H9 (cell line): Measurements from ENCODE around the gene FPR1. TPM values are rescaled to one million over a fixed set of nuclear protein-coding genes. Genes with fewer than 3 reads are reported as not detected.

Source experiments
- DNase-seq: peaks from one replicate; pipeline ENCODE4 v3.0.0-alpha.2; 2017
- H2AFZ ChIP-seq: one replicate; pipeline ENCODE4 v1.6.1; 2013; ENCODE audit warnings: mild to moderate bottlenecking, low read length, control low read depth, moderate library complexity
- H2AK5ac ChIP-seq: 2 replicates; pipeline ENCODE4 v1.6.1; 2013; ENCODE audit warnings: low read length, control low read depth, mixed read lengths; ENCODE audit not compliant: insufficient read length
- H2BK120ac ChIP-seq: one replicate; pipeline ENCODE4 v1.6.1; 2013; ENCODE audit warnings: low read depth, mild to moderate bottlenecking, low read length, control low read depth, inconsistent platforms; ENCODE audit not compliant: poor library complexity, severe bottlenecking
- H2BK12ac ChIP-seq: 2 replicates; pipeline ENCODE4 v1.6.1; 2013; ENCODE audit warnings: low read length, control low read depth, mixed read lengths, low read depth; ENCODE audit not compliant: insufficient read length
- H2BK15ac ChIP-seq: 2 replicates; pipeline ENCODE4 v1.6.1; 2013; ENCODE audit warnings: low read depth, low read length, control low read depth
- H2BK20ac ChIP-seq: one replicate; pipeline ENCODE4 v1.6.1; 2013; ENCODE audit warnings: low read depth, mild to moderate bottlenecking, low read length, control low read depth, inconsistent platforms; ENCODE audit not compliant: poor library complexity, severe bottlenecking
- H2BK5ac ChIP-seq: 2 replicates; pipeline ENCODE4 v1.6.1; 2013; ENCODE audit warnings: low read length, control low read depth, mixed read lengths; ENCODE audit not compliant: insufficient read length
- H3K14ac ChIP-seq: 2 replicates; pipeline ENCODE4 v1.6.1; 2013; ENCODE audit warnings: low read length, control low read depth; ENCODE audit not compliant: insufficient read depth
- H3K18ac ChIP-seq: 2 replicates; pipeline ENCODE4 v1.6.1; 2013; ENCODE audit warnings: low read depth, mild to moderate bottlenecking, mixed read lengths, low read length, control low read depth; ENCODE audit not compliant: insufficient read length
- H3K23ac ChIP-seq: 2 replicates; pipeline ENCODE4 v1.6.1; 2013; ENCODE audit warnings: low read length, control low read depth, mixed read lengths, low read depth; ENCODE audit not compliant: insufficient read length
- H3K23me2 ChIP-seq: 2 replicates; pipeline ENCODE4 v1.6.1; 2013; ENCODE audit warnings: low read depth, mild to moderate bottlenecking, mixed read lengths, low read length, control low read depth; ENCODE audit not compliant: insufficient read length, poor library complexity, severe bottlenecking
- H3K27ac ChIP-seq: 2 replicates; pipeline ENCODE4 v1.5.1; 2013; ENCODE audit warnings: low read length, control low read depth, mixed read lengths, low read depth; ENCODE audit not compliant: insufficient read length
- H3K27me3 ChIP-seq: 2 replicates; pipeline ENCODE4 v1.6.1; 2013; ENCODE audit warnings: low read length, control low read depth, inconsistent platforms; ENCODE audit not compliant: insufficient read depth
- H3K4ac ChIP-seq: 2 replicates; pipeline ENCODE4 v1.6.1; 2013; ENCODE audit warnings: low read depth, mild to moderate bottlenecking, control low read depth, inconsistent platforms, low read length, moderate library complexity
- H3K4me1 ChIP-seq: 2 replicates; pipeline ENCODE4 v1.6.1; 2013; ENCODE audit warnings: low read length, control low read depth, inconsistent platforms; ENCODE audit not compliant: insufficient read depth
- H3K4me2 ChIP-seq: 2 replicates; pipeline ENCODE4 v1.6.1; 2013; ENCODE audit warnings: low read length, control low read depth, mixed read lengths; ENCODE audit not compliant: insufficient read length, insufficient read depth
- H3K56ac ChIP-seq: 2 replicates; pipeline ENCODE4 v1.6.1; 2013; ENCODE audit warnings: low read depth, mild to moderate bottlenecking, mixed read lengths, low read length, control low read depth; ENCODE audit not compliant: insufficient read length
- H3K79me1 ChIP-seq: 2 replicates; pipeline ENCODE4 v1.6.1; 2013; ENCODE audit warnings: low read depth, mild to moderate bottlenecking, moderate library complexity, low read length, control low read depth, inconsistent platforms; ENCODE audit not compliant: insufficient read depth, poor library complexity, severe bottlenecking
- H3K79me2 ChIP-seq: 2 replicates; pipeline ENCODE4 v1.6.1; 2013; ENCODE audit warnings: low read length, control low read depth, inconsistent platforms; ENCODE audit not compliant: insufficient read depth
- H3K9ac ChIP-seq: 2 replicates; pipeline ENCODE4 v1.6.1; 2013; ENCODE audit warnings: low read length, control low read depth, mixed read lengths; ENCODE audit not compliant: insufficient read length; ENCODE audit errors: extremely low read depth
- H3K9me3 ChIP-seq: one replicate; pipeline ENCODE4 v1.6.1; 2013; ENCODE audit warnings: low read depth, low read length, inconsistent platforms; ENCODE audit not compliant: control insufficient read depth
- H3T11ph ChIP-seq: one replicate; pipeline ENCODE4 v1.6.1; 2013; ENCODE audit warnings: mild to moderate bottlenecking, low read length, control low read depth, inconsistent platforms
- H4K20me1 ChIP-seq: one replicate; pipeline ENCODE4 v1.6.1; 2013; ENCODE audit not compliant: control insufficient read depth, insufficient read length, insufficient read depth
- H4K5ac ChIP-seq: 2 replicates; pipeline ENCODE4 v1.6.1; 2013; ENCODE audit warnings: low read depth, mild to moderate bottlenecking, mixed read lengths, low read length, control low read depth; ENCODE audit not compliant: insufficient read length
- H4K8ac ChIP-seq: replicated peaks from 2 replicates; pipeline ENCODE4 v1.6.1; 2013; ENCODE audit warnings: low read length, control low read depth, mixed read lengths, low read depth; ENCODE audit not compliant: insufficient read length
- H4K91ac ChIP-seq: 2 replicates; pipeline ENCODE4 v1.6.1; 2013; ENCODE audit warnings: low read depth, mild to moderate bottlenecking, moderate library complexity, mixed read lengths, low read length, control low read depth; ENCODE audit not compliant: insufficient read length
- H3K27ac Mint-ChIP-seq, 3 experiments: 2 replicates in 2 of 3; 3 replicates in 1 of 3; pipeline ENCODE4 v1.8.0; 2020 to 2021; ENCODE audit warnings: mixed read lengths in 3 of 3, mild to moderate bottlenecking in 1 of 3, moderate library complexity in 1 of 3
- H3K27me3 Mint-ChIP-seq: 2 replicates; pipeline ENCODE4 v1.8.0; 2021; ENCODE audit warnings: low read depth, mild to moderate bottlenecking, moderate library complexity, mixed read lengths
- H3K36me3 Mint-ChIP-seq, 3 experiments: 2 replicates in 2 of 3; 3 replicates in 1 of 3; pipeline ENCODE4 v1.8.0; 2020 to 2021; ENCODE audit warnings: low read depth in 3 of 3, mixed read lengths in 3 of 3; ENCODE audit not compliant: insufficient read depth in 1 of 3
- H3K4me1 Mint-ChIP-seq, 2 experiments: 2 replicates each; pipeline ENCODE4 v1.8.0; 2020; ENCODE audit warnings: mixed read lengths in 2 of 2
- H3K4me3 Mint-ChIP-seq, 2 experiments: 2 replicates in 1 of 2; 3 replicates in 1 of 2; pipeline ENCODE4 v1.8.0; 2020 to 2021; ENCODE audit warnings: mild to moderate bottlenecking in 2 of 2, mixed read lengths in 2 of 2, moderate library complexity in 1 of 2
- H3K9me3 Mint-ChIP-seq, 2 experiments: 2 replicates in 1 of 2; 3 replicates in 1 of 2; pipeline ENCODE4 v1.8.0; 2020; ENCODE audit warnings: mild to moderate bottlenecking in 2 of 2, mixed read lengths in 2 of 2, moderate library complexity in 1 of 2
- CTCF ChIP-seq: fragments of 200-600 bp; sonication (generic); conservative IDR thresholded peaks from 3 replicates; pipeline ENCODE4 v1.8.0; 2021; ENCODE audit warnings: antibody characterized with exemption, mild to moderate bottlenecking
- WGBS: extraction: QIAGEN DNeasy Blood & Tissue Kit; methylation state at CpG from one replicate; pipeline ENCODE4 v1.1.7; 2013; ENCODE audit warnings: missing lambda C conversion rate, low lambda C conversion rate, mixed read lengths; ENCODE audit not compliant: insufficient read length; ENCODE audit errors: extremely low coverage; 5-methylcytosine and 5-hydroxymethylcytosine counted together
- total RNA-seq: library from RNA; stranded (reverse); gene quantifications from 2 replicates; pipeline ENCODE4 v1.2.1, GENCODE V29; 2021

FPR1 gene
- total RNA-seq, 1 experiment from 2014 or later, result not detected

DNA sequence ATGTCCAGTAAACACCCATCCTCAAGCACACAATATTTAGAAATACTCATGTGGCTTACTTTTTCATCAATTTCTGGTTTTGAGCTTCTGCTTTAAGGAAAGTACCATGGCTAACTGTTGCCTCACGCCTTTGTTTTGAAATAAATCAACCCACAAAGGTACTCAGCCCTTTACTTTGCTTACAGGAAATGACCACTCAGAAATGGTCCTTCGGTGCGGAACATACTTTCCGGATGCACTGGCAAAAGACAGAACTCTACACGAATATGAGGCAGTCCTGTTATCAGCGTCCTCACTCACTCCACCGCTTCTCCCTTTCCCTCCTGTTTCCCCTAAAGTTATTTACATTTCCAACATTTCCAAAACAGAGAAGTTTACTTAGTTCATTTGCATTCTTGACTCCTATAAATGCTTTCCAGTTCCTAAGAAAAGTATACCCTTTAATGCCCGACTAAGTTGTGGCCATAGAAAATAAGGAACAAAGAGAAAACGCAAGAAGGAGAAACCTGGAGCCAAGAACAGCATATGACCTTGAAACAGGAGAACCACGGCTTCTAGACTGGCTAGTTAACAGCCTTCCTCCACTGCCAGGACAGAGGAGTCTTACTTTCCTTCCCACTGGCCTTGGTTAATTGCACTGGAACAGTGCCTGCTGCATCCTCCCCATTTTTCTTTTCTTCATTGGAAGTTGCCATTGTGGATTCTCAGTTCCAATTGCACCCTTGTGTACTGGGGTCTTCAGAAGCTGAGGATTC is 19.9 kb upstream of the FPR1 start:
- DNase-seq, result no peak
- H3K9me3 ChIP-seq, result no peaks in the 10 kb centered on the region
- H2AFZ ChIP-seq, result no peak overlapping the region
- peaks cover 23% of the 10 kb centered on the region for H3K27me3 Mint-ChIP-seq
- no peak overlapping the region for H3K56ac ChIP-seq
- no peaks in the 10 kb centered on the region for H3K79me1 ChIP-seq
- peaks cover 0 to 4% of the 10 kb centered on the region in 2 experiments; a peak in 1 of 4 replicates for H3K4me1 Mint-ChIP-seq
- H4K5ac ChIP-seq, result no peak overlapping the region
- no CpG with 5 or more reads among the region's 10 CpGs for WGBS
- H3K14ac ChIP-seq, result no peak overlapping the region
- no peak overlapping the region for H2BK12ac ChIP-seq
- H3K9ac ChIP-seq, result no peak overlapping the region
- H3K4me1 ChIP-seq, result no peaks in the 10 kb centered on the region
- no peak overlapping the region for H3K18ac ChIP-seq
- H4K8ac ChIP-seq, result no peak overlapping the region
- H2AK5ac ChIP-seq, result no peak overlapping the region
- H3K4ac ChIP-seq, result no peak overlapping the region
- H3T11ph ChIP-seq, result no peak overlapping the region
- no peak overlapping the region for H2BK120ac ChIP-seq
- no peaks in the 10 kb centered on the region for H3K23me2 ChIP-seq
- no peak overlapping the region for H3K27ac ChIP-seq
- H4K91ac ChIP-seq, result no peak overlapping the region
- no peak overlapping the region for H2BK15ac ChIP-seq
- H3K27me3 ChIP-seq, result no peaks in the 10 kb centered on the region
- no peak overlapping the region for H2BK5ac ChIP-seq
- no peaks in the 10 kb centered on the region for H3K36me3 Mint-ChIP-seq
- no peak overlapping the region for H3K4me2 ChIP-seq
- H3K27ac Mint-ChIP-seq, result no peak overlapping the region
- no peak for TF ChIP-seq CTCF
- no peaks in the 10 kb centered on the region for H3K79me2 ChIP-seq
- H2BK20ac ChIP-seq, result no peak overlapping the region
- H3K9me3 Mint-ChIP-seq, result peaks cover 12 to 84% of the 10 kb centered on the region in 2 experiments
- no peaks in the 10 kb centered on the region for H4K20me1 ChIP-seq
- H3K4me3 Mint-ChIP-seq, result no peak overlapping the region
- no peak overlapping the region for H3K23ac ChIP-seq
